Ovary (tissue), 3 donors: ENCODE data around the gene TEX47.

Source experiments
- CTCF ChIP-seq, 3 donors: fragments of 450-650 bp in 2 of 3; fragments of 200-600 bp in 1 of 3; IDR thresholded peaks; one replicate each; pipeline versions ENCODE4 v1.5.1 to v1.8.0; 2016 to 2022; ENCODE audit warnings: antibody characterized with exemption in 3 of 3, mild to moderate bottlenecking in 1 of 3
- POLR2A ChIP-seq: fragments of 450-650 bp; IDR thresholded peaks from one replicate; pipeline ENCODE4 v1.6.1; 2017; ENCODE audit warnings: antibody characterized with exemption, mild to moderate bottlenecking, moderate library complexity
- donor health status: DM: no; HTN: no; CAD: no.

- no peak for TF ChIP-seq CTCF (IDR thresholded peaks at IDR 0.05)
- TF ChIP-seq POLR2A = no peak
Measured at GRCh38 chr7:88845091-88845490, 49.6 kb upstream of the TEX47 start.
